HG03342 (cell line): Measurements from ENCODE around the gene RNF14.

ENCODE experiments used
- ATAC-seq: cut with Tn5 transposase; IDR thresholded peaks from one replicate; pipeline ENCODE4 v1.9.1; 2021; ENCODE audit warnings: mild to moderate bottlenecking, moderate library complexity; ENCODE audit not compliant: unreplicated experiment

The RNF14 gene

DNA sequence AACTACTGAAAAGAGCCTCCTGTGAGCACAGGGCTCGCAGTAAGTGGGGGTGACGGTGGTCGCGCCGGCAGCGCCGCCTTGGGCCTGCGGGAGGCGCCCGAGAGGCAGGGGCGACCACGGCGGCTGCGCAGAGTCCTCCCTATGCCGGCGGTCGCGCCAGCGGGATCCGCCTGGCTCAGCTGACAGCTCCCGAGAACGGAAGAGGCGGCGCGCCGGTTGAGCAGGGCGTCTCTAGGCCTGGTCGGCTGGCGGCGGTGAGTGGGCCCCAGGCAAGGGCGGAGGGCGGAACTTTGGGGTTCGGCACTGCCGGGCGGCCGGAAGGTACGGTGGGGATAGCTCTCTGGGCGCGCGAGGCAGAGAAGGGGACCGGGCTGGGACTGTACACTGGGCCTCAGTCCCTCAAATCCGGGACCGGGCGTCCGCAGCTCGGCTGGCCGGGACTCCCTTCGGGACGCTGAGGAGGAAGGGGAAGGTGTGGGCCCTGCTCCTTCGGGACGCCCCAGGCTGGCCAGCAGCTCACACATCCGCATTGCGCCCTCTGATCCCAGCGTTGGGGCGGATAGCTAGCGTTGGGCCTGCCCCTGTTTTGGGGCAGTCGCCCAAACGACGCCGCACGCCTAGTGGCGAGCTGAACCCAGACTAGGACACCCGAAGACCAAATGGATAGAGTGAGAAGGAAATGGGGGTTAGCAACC is at the start of gene RNF14:
Gene RNF14, plus strand, starts transcription at position 192 of the 695 bp plus-strand sequence. CDS start 4,484 bp downstream, outside the sequence.
- ATAC-seq: peak; percentile 92

DNA sequence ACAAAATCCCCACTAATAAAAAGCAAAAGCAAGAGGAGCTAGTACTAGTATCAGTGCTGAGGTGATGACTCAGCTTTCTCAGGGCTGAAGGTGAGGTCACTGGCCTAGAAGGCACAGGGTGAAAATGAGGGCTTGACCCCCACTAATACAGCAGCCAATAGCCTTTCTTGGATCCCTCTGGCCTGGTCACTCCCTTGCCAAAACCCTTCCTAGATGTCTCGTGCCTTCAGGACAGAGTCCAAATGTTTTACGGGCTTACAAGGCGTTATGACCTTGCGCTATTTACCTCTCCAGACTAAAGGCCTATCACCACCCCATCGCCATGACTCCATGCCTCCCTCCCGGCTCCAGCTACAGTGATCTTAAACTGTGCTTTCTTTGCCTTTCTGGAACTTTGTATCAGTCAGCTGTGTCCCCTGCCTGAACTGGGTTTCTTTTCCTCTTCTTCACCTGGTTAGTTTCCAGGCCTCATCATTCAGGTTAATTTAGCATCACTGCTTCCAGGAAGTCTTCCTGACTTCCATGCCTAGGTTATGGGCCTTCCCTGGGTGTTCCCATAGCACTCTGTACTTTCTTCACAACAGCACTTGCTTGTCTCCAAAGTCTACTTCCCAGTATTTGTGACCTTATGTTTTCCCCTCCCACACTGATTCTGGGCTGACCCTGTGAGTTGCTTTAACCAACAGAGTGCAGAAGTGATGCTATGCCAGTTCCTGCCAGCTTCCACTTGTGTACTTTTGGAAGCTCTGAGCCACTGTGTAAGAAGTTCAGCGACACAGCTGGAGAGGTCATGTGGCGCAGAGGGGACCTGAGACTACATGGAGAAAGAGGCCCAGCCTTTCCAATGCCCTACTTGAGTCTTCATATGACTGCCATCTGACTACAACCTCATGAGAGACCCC is 49.4 kb upstream of the RNF14 start:
- ATAC-seq: no peak

DNA sequence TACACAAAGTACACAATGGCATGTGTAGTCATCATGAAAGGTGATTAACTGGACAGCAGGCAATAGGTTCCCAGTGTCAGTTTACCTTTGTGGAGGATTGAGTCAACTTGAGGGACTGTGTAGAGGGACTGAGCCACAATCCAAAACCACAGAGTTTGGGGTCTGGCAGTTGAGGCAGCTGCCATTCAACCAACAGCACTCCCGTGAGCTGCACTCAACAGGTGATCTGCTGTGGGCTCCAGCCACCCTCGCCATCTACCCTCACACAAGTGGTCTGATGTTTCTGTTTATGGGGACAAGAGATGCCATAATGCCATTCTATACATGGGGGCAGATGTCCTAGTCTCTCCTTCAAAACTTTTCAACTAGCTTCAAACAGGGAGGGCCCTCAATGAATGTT is 48.1 kb upstream of the RNF14 start:
- no peak for ATAC-seq

GRCh38 chr5:141922827-141923447 is 46.0 kb upstream of the RNF14 start:
- ATAC-seq: peak; percentile 6

GRCh38 chr5:141923448-141924313 is 45.2 kb upstream of the RNF14 start, which contains the start of gene DELE1:
TSS of gene DELE1 (plus strand) at chr5:141923871. CDS start at chr5:141923942, 71 bp downstream.
- ATAC-seq: peak; percentile 96

DNA sequence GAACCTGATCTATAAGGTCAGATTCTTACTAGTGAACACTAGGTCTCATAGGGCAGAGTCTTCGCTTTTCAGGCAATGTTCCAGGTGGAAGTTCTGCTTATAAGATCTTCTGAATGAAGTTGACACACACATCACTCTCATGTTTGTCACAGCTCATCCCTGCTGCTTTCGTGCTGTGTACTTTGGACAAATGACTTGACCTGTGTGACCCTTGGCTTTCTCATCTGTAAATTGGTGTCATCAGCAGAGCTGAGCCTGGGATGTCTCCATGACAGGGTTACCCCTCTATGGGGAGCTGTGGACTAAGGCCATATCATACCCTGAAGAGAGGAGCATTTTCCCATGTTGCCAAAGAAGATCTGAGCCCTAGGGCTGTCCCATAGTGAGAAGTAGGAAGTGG is 42.5 kb upstream of the RNF14 start:
- no peak for ATAC-seq

DNA sequence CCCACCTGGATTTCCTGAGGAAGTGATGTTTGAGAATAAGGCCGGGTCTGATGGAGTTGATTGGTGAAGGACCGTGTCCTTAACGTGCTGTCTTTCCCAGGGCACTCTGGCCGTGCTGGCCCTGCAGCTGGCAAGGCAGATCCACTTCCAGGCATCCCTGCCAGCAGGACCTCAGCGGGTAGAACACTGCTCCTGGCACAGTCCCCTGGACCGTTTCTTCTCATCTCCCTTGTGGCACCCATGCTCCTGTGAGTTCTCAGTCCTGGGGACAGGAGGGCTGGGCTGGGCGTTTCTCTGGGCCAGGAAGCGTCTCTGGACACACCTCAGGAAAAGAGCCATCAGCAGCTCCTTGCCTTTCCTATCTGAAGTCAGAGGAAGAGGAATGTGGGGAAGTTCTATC is 40.9 kb upstream of the RNF14 start:
- ATAC-seq: no peak

DNA sequence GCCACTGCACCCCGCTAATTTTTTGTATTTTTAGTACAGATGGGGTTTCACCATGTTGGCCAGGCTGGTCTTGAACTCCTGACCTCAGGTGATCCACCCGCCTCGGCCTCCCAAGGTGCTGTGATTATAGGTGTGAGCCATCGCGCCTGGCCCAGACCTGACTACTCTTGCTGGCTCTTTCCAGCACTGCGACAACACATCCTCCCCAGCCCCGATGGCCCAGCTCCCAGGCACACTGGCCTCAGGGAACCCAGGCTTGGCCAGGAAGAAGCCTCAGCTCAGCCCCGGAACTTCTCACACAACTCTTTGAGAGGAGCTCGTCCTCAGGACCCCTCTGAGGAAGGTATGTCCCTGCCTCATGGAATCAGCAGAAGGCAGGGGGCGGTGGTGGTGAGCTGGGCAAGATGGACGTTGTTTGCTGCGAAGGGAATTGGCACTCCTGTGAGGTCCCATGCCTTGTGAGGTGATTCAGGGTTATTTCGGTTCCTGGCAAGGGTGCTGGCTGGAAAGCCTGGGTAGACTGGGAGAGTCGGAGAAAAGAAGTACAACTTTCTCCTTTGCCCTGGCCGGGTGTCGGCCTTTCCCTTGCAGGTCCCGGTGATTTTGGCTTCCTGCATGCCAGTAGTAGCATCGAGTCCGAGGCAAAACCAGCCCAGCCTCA is 39.4 kb upstream of the RNF14 start:
- no peak for ATAC-seq

GRCh38 chr5:141931694-141932093 is 37.2 kb upstream of the RNF14 start:
- no peak for ATAC-seq

DNA sequence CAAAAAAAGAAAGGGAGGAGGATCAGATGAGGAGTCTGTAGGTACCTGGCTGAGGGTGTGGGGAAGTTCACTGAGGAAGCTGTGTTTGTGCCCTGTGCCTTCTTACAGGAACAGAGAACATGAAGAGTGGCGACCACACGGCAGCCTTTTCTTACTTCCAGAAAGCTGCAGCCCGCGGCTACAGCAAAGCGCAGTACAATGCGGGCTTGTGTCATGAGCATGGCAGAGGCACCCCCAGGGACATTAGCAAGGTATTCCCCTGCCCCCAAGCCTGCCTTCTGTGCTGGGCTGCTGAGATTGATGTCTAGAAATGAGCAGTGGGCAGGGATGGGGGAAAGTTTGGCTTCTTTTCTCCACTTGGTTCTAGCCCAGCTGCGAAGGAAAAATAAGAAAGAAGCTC is 35.8 kb upstream of the RNF14 start:
- ATAC-seq: no peak

GRCh38 chr5:141934099-141934844 is 34.6 kb upstream of the RNF14 start:
- no peak for ATAC-seq

- no peak for ATAC-seq
Measured at GRCh38 chr5:141935538-141935937, 33.4 kb upstream of the RNF14 start.

DNA sequence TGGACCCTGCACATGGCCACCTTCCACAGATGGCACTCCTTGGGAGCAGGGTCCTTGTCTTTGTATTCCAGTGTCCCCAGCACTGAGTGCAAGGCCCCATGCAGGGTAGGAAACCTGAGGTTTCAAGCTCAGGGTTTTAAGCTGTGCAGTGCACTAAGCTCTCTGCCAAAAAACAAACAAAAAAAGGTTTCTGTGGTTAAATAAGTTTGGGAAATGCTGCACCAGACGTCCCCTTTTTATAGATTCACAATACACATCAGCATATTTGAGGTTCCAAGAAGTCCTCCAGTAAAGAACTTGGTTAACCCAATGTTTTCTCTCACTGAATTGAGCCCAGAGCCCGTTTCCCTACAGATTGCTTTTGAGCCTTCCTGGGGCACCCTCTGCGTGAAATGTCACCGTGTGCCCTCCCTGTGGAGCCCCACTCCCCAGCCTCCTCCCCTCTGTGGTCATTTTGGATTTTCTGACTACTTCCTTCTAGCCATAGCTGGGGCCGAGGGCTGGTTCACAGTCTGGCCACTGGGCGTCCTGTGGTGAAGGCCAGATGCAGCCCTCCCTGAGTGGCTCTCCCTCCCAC is 28.1 kb upstream of the RNF14 start:
- no peak for ATAC-seq

GRCh38 chr5:141941307-141941706 is 27.6 kb upstream of the RNF14 start:
- no peak for ATAC-seq

GRCh38 chr5:141941779-141942178 is 27.1 kb upstream of the RNF14 start:
- ATAC-seq: no peak

DNA sequence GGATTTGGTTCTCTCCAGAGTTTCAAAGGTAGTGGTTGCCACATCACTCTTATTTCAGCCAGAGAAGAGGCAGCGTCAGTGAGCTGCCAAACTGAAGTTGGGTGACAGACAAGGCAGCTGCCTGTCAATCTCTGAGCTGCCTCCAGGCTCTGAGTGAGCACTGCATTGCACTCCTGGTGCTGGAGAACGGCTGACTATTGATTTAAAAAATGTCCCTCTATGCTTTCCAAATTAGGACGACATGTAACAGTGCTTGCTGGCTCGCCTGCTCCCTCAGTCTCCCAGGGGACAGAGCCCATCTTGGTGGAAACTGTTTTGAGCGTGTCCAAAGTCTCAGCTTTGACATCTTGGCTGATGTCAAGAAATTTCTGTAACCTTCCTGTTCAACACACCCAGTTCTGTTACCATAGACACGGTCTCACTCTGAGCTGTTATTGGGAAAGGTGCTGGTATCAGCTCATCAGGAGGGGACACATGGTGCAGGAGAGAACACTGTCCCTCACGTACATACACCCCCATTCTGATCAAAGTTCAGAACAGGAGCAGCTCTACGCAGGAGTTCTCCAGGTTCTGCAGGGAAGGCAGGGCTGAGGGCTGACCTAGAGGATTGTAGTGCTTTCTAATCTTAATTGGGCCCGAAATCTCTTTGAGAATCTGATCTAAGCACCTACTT is 26.6 kb upstream of the RNF14 start:
- no peak for ATAC-seq

GRCh38 chr5:141944076-141944475 is 24.8 kb upstream of the RNF14 start:
- ATAC-seq: no peak

DNA sequence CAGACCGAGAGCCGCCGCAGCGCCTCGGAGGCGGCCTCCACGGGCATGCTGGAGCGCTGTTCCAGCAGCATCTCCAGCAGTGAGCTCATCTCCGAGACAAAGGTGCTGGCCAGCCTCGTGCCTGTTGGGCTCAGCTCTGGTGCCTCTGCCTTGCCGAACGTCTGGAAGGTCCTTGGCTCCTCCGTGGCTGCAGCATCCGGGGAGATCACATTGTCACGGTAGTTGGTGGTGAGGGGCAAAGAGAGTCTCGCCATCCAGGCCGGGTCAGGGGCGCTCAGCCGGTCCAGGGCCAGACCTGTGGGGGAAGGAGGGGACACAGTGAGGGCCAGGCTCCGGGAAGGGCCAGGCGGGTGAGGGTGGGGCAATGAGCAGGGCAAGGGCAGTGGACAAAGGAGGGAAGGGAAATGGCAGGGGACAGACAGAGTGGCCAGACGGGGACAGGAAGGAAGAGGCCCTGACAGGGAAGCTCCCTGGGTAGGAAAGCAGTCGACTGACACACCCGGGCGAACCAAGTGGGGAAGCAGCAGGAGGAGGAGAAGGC is 23.3 kb upstream of the RNF14 start:
- ATAC-seq: no peak
